ENCODE data around the gene SERPINE2.

Gene SERPINE2

GRCh38 chr2:223945755-223946154 lies 93.3 kb downstream of the SERPINE2 start:
- Histone ChIP-seq H3K4me2 (ENCODE audit: low read length) (peak overlapping the region; percentile 85), H3K9me2 (replicated peaks; ENCODE audit: control insufficient read depth, low read length) (no peaks in the 10 kb centered on the region), H3F3A (ENCODE audit: control insufficient read depth, insufficient read depth) (no peaks in the 10 kb centered on the region; the same call in 1 of the 2 replicates), H3K4me3 (ENCODE audit: low read length) (peak overlapping the region; percentile 84), H3K27me3 (ENCODE audit: control insufficient read depth, low read length) (peaks cover 14% of the 10 kb centered on the region), H3K36me3 (ENCODE audit: control insufficient read depth, low read length) (no peaks in the 10 kb centered on the region), H3K9me3 (ENCODE audit: control insufficient read depth, insufficient read depth, low read length) (no peaks in the 10 kb centered on the region), H3K79me2 (ENCODE audit: control insufficient read depth, low read length) (no peaks in the 10 kb centered on the region), H3K4me1 (ENCODE audit: control insufficient read depth, low read length) (peaks cover 19% of the 10 kb centered on the region), H3K27ac (ENCODE audit: low read depth, low read length) (no peak overlapping the region), H4K20me1 (ENCODE audit: control insufficient read depth, insufficient read depth, low read depth, low read length) (no peaks in the 10 kb centered on the region)
- TF ChIP-seq CTCF (IDR thresholded peaks at IDR 0.05; ENCODE audit: low read depth, low read length, poor library complexity, severe bottlenecking) (no peak), EZH2phosphoT487 (IDR thresholded peaks at IDR 0.05; ENCODE audit: borderline replicate concordance, low read length) (no peak)

- no peaks in the 10 kb centered on the region for H3K9me2 ChIP-seq (replicated peaks; ENCODE audit: control insufficient read depth, low read length)
- H3K4me2 ChIP-seq (ENCODE audit: low read length) = peak within 1 kb of the TSS; percentile 85
- peaks cover 12% of the 10 kb centered on the region for H3K4me1 ChIP-seq (ENCODE audit: control insufficient read depth, low read length)
- H3K9me3 ChIP-seq (ENCODE audit: control insufficient read depth, insufficient read depth, low read length) = no peaks in the 10 kb centered on the region
- H3K36me3 ChIP-seq (ENCODE audit: control insufficient read depth, low read length) = no peaks in the 10 kb centered on the region
- H3F3A ChIP-seq (ENCODE audit: control insufficient read depth, insufficient read depth) = no peaks in the 10 kb centered on the region; the same call in 1 of the 2 replicates
- no peaks in the 10 kb centered on the region for H4K20me1 ChIP-seq (ENCODE audit: control insufficient read depth, insufficient read depth, low read depth, low read length)
- no peak within 1 kb of the TSS for H3K27ac ChIP-seq (ENCODE audit: low read depth, low read length)
- no peaks in the 10 kb centered on the region for H3K79me2 ChIP-seq (ENCODE audit: control insufficient read depth, low read length)
- TF ChIP-seq CTCF (IDR thresholded peaks at IDR 0.05; ENCODE audit: low read depth, low read length, poor library complexity, severe bottlenecking) = no peak
- TF ChIP-seq EZH2phosphoT487 (IDR thresholded peaks at IDR 0.05; ENCODE audit: borderline replicate concordance, low read length) = no peak
- H3K27me3 ChIP-seq (ENCODE audit: control insufficient read depth, low read length) = peaks cover 14% of the 10 kb centered on the region
- H3K4me3 ChIP-seq (ENCODE audit: low read length) = peak within 1 kb of the TSS; percentile 84
These were observed 94.2 kb downstream of the SERPINE2 start, which contains the start of gene WDFY1 for GRCh38 chr2:223944703-223945531. WDFY1 (minus strand) TSS chr2:223945335; CDS start chr2:223945284, 51 bp downstream.

GRCh38 chr2:223944166-223944702 lies 94.9 kb downstream of the SERPINE2 start:
- no peaks in the 10 kb centered on the region for H3F3A ChIP-seq (ENCODE audit: control insufficient read depth, insufficient read depth)
- H3K36me3 ChIP-seq (ENCODE audit: control insufficient read depth, low read length) = no peaks in the 10 kb centered on the region
- H3K79me2 ChIP-seq (ENCODE audit: control insufficient read depth, low read length) = no peaks in the 10 kb centered on the region
- no peaks in the 10 kb centered on the region for H3K9me3 ChIP-seq (ENCODE audit: control insufficient read depth, insufficient read depth, low read length)
- H3K27ac ChIP-seq (ENCODE audit: low read depth, low read length) = no peak overlapping the region
- H3K9me2 ChIP-seq (replicated peaks; ENCODE audit: control insufficient read depth, low read length) = no peaks in the 10 kb centered on the region
- peak overlapping the region; percentile 84 for H3K4me3 ChIP-seq (ENCODE audit: low read length)
- TF ChIP-seq CTCF (IDR thresholded peaks at IDR 0.05; ENCODE audit: low read depth, low read length, poor library complexity, severe bottlenecking) (no peak), EZH2phosphoT487 (IDR thresholded peaks at IDR 0.05; ENCODE audit: borderline replicate concordance, low read length) (peak; percentile 64; the same call in 1 of the 2 replicates)
- peak overlapping the region; percentile 85 for H3K4me2 ChIP-seq (ENCODE audit: low read length)
- H4K20me1 ChIP-seq (ENCODE audit: control insufficient read depth, insufficient read depth, low read depth, low read length) = no peaks in the 10 kb centered on the region
- H3K4me1 ChIP-seq (ENCODE audit: control insufficient read depth, low read length) = peaks cover 12% of the 10 kb centered on the region
- H3K27me3 ChIP-seq (ENCODE audit: control insufficient read depth, low read length) = peaks cover 14% of the 10 kb centered on the region
